GM23248 (cell line): ENCODE measurements around the gene TM2D1.

ENCODE experiments used
- EZH2 ChIP-seq: fragments of 200-600 bp; sonication (generic); IDR thresholded peaks from 2 replicates; pipeline ENCODE4 v1.6.1; 2018; ENCODE audit warnings: antibody characterized with exemption, mild to moderate bottlenecking; ENCODE audit not compliant: insufficient read depth, poor library complexity, severe bottlenecking
- EZH2phosphoT487 ChIP-seq: fragments of 200-600 bp; sonication (generic); IDR thresholded peaks from 2 replicates; pipeline ENCODE4 v1.6.1; 2018; ENCODE audit warnings: antibody characterized with exemption, moderate library complexity, mild to moderate bottlenecking, low read depth; ENCODE audit not compliant: insufficient read depth

GRCh38 chr1:61670445-61670844, 54.5 kb downstream of the TM2D1 start:
- TF ChIP-seq EZH2phosphoT487: no peak
- TF ChIP-seq EZH2: no peak
